ENCODE results near the gene ATP5MC2. TPM values are rescaled to one million over a fixed set of nuclear protein-coding genes. Genes with fewer than 3 reads are reported as not detected.

Gene ATP5MC2
- total and polyA plus RNA-seq, 10 of the 15 experiments (the other 5 are each of a cell fraction or from before 2014, with no cell fraction given) = 379 to 1,090 (median 525) TPM

DNA sequence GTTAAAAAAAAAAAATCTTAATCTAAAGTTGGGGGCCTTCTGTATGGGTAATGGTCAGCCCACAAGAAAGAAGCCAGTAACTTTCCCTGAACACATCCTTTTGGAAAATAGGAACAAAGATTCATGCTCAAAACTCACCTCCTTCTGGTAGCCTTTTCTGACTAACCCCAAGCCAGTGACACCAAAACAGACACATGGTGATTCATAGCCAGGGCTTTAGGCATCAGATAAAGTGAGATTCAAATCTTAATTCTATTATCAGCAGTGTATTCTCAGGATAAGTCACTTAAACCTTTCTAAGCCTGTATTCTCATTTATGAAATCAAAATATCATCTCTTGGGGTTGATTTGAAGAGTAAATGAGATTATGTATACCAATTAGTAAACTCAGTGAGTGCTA is 4.9 kb downstream of the ATP5MC2 start (continued):
- TF ChIP-seq, protein P1, sequence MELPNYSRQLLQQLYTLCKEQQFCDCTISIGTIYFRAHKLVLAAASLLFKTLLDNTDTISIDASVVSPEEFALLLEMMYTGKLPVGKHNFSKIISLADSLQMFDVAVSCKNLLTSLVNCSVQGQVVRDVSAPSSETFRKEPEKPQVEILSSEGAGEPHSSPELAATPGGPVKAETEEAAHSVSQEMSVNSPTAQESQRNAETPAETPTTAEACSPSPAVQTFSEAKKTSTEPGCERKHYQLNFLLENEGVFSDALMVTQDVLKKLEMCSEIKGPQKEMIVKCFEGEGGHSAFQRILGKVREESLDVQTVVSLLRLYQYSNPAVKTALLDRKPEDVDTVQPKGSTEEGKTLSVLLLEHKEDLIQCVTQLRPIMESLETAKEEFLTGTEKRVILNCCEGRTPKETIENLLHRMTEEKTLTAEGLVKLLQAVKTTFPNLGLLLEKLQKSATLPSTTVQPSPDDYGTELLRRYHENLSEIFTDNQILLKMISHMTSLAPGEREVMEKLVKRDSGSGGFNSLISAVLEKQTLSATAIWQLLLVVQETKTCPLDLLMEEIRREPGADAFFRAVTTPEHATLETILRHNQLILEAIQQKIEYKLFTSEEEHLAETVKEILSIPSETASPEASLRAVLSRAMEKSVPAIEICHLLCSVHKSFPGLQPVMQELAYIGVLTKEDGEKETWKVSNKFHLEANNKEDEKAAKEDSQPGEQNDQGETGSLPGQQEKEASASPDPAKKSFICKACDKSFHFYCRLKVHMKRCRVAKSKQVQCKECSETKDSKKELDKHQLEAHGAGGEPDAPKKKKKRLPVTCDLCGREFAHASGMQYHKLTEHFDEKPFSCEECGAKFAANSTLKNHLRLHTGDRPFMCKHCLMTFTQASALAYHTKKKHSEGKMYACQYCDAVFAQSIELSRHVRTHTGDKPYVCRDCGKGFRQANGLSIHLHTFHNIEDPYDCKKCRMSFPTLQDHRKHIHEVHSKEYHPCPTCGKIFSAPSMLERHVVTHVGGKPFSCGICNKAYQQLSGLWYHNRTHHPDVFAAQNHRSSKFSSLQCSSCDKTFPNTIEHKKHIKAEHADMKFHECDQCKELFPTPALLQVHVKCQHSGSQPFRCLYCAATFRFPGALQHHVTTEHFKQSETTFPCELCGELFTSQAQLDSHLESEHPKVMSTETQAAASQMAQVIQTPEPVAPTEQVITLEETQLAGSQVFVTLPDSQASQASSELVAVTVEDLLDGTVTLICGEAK (IDR thresholded peaks at IDR 0.05; ENCODE audit: borderline replicate concordance) = no peak
- TF ChIP-seq ESRRA (IDR thresholded peaks at IDR 0.05; ENCODE audit: low read length) (no peak), NBN (IDR thresholded peaks at IDR 0.05) (no peak), MLLT1 (IDR thresholded peaks at IDR 0.05) (no peak)
- TF ChIP-seq, protein P2, sequence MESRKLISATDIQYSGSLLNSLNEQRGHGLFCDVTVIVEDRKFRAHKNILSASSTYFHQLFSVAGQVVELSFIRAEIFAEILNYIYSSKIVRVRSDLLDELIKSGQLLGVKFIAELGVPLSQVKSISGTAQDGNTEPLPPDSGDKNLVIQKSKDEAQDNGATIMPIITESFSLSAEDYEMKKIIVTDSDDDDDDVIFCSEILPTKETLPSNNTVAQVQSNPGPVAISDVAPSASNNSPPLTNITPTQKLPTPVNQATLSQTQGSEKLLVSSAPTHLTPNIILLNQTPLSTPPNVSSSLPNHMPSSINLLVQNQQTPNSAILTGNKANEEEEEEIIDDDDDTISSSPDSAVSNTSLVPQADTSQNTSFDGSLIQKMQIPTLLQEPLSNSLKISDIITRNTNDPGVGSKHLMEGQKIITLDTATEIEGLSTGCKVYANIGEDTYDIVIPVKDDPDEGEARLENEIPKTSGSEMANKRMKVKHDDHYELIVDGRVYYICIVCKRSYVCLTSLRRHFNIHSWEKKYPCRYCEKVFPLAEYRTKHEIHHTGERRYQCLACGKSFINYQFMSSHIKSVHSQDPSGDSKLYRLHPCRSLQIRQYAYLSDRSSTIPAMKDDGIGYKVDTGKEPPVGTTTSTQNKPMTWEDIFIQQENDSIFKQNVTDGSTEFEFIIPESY (IDR thresholded peaks at IDR 0.05) = no peak
- TF ChIP-seq, protein P3, sequence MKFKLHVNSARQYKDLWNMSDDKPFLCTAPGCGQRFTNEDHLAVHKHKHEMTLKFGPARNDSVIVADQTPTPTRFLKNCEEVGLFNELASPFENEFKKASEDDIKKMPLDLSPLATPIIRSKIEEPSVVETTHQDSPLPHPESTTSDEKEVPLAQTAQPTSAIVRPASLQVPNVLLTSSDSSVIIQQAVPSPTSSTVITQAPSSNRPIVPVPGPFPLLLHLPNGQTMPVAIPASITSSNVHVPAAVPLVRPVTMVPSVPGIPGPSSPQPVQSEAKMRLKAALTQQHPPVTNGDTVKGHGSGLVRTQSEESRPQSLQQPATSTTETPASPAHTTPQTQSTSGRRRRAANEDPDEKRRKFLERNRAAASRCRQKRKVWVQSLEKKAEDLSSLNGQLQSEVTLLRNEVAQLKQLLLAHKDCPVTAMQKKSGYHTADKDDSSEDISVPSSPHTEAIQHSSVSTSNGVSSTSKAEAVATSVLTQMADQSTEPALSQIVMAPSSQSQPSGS (IDR thresholded peaks at IDR 0.05; ENCODE audit: low read length) = no peak
